ENCODE results near the gene MYLK. TPM values are rescaled to one million over a fixed set of nuclear protein-coding genes. Genes with fewer than 3 reads are reported as not detected.
A peak's percentile ranks its signal among the peaks of the same experiment; 100 is the strongest.

MYLK gene
- polyA plus RNA-seq, 6 donors from 2014 or later = 0.93 to 5.7 (median 2.1) TPM

DNA sequence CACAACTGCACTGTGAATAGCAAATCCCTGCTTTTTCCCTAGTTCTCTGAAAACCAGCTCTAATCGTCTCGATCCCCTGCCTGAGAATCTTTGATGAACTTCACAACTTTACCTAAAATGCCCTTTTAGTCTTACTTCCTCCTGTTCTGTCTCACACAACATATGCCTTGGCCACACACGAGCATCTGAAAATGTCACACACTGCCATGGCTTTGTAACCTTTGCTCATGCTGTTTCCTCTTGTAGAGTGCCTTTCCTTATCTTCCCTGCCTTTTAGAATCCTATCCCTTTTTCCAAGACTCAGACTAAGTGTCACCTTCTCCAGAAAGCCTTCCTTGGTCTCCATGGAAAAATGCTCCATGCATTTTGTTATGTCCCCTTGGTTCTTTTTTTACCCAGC lies 227.9 kb downstream of the MYLK start:
- Mint-ChIP-seq H3K27ac (peak overlapping the region in 1 of 6 donors; percentile 86), H3K36me3 (peaks cover 5 to 11% of the 10 kb centered on the region in 2 donors), H3K27me3 (peaks cover 0 to 2% (median 0%) of the 10 kb centered on the region in 3 donors), H3K9me3 (peaks cover 0 to 10% (median 5%) of the 10 kb centered on the region in 7 donors), H3K4me1 (peaks cover 0 to 6% (median 3%) of the 10 kb centered on the region in 3 donors), H3K4me3 (no peak overlapping the region)
- ATAC-seq (ENCODE audit: low read depth in 2 of 2) (no peak), DNase-seq (no peak)

DNA sequence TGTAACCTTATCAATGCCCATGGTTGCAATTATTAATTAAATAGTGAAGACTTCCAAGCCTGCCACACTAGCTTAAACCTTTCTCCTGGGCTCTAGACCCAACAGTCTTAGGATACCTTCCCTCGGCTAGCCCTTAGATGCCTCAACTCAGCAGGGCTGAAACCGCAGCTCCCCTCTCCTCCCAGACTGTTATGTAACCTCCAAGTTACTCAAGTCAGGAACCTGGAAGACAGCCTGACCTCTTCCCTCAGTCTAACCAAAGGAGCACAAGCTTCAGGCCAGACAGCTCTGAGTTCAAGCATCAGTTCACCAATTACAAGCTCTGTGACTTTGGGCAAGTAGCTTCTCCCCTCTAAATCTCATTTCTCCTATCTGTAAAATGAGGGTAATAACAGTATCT lies 228.7 kb downstream of the MYLK start:
- no peak overlapping the region for H3K4me3 Mint-ChIP-seq
- H3K27ac Mint-ChIP-seq = no peak overlapping the region

DNA sequence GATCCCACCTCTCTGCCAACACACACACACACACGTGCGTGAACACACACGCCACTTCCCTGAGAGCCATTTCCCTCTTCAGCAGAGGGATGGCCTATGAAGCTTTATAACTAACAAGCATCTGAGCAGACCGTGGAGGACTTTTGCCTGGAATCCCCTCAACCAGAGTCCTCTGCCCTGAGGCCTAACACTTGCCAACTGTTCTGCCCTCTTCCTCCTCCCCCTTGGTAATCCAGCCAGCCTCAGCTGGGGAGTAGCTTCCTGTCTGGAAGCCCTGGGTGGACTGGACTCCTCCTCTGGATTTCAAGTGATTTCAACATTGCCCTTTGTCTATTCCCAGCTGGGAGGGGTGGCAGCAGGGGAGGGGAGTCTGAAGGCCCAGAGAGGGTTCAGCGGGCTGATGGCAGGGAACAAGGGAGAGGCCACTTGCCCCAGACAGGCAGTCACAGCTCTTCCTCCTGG lies 230.9 kb downstream of the MYLK start:
- DNase-seq (no peak), ATAC-seq (ENCODE audit: low read depth in 2 of 2) (no peak)
- H3K9me3 Mint-ChIP-seq = peaks cover 0 to 10% (median 5%) of the 10 kb centered on the region in 7 donors
- no peak overlapping the region for H3K27ac Mint-ChIP-seq
- peaks cover 5 to 11% of the 10 kb centered on the region in 2 donors for H3K36me3 Mint-ChIP-seq
- no peak overlapping the region for H3K4me3 Mint-ChIP-seq
- peaks cover 0 to 6% (median 3%) of the 10 kb centered on the region in 3 donors for H3K4me1 Mint-ChIP-seq
- H3K27me3 Mint-ChIP-seq = no peaks in the 10 kb centered on the region

More for the DNA sequence above, 228.7 kb downstream of the MYLK start:
- DNase-seq (no peak), ATAC-seq (ENCODE audit: low read depth in 2 of 2) (no peak)
- H3K36me3 Mint-ChIP-seq = peaks cover 5 to 11% of the 10 kb centered on the region in 2 donors
- H3K27me3 Mint-ChIP-seq = no peaks in the 10 kb centered on the region
- H3K9me3 Mint-ChIP-seq = peaks cover 0 to 10% (median 5%) of the 10 kb centered on the region in 7 donors
- peaks cover 0 to 6% (median 3%) of the 10 kb centered on the region in 3 donors for H3K4me1 Mint-ChIP-seq

DNA sequence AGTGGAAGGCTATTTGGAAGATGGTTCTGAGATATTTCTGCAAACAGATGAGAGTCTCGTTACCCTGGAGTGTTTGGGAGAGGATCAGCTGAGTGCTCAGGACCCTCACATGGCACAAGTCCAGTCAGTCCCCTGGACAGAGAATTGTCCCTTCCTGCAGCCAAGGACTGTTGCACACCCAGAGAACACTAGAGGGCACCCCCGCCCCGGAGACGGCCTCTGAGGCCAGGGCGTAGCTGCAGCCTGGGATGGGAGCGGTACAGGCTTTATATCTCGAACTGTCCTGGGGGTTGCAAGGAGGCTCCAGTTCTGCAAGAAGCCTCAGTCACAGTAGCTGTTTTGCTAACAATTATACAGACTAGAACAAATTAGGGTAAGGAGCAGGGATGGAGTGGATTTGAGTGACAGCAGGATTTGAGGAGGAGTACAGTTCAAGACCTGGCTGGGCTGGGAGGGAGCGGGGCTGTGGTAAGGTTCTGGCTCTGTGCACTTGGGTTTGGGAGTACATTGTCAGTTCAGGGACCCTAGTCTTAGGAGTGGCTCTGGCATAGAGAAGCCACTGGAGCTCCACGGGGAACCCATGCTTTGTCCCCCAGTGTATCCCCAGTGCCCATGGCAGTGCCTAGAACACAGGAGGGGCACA lies 231.7 kb downstream of the MYLK start:
- Mint-ChIP-seq H3K27me3 (no peaks in the 10 kb centered on the region), H3K4me1 (peaks cover 0 to 6% (median 3%) of the 10 kb centered on the region in 3 donors), H3K36me3 (peaks cover 5 to 11% of the 10 kb centered on the region in 2 donors), H3K27ac (no peak overlapping the region), H3K4me3 (peak overlapping the region in 1 of 8 donors; percentile 38), H3K9me3 (peaks cover 0 to 10% (median 5%) of the 10 kb centered on the region in 7 donors)
- ATAC-seq (ENCODE audit: low read depth in 2 of 2) = peak; percentile 48 to 77
- DNase-seq = peak; percentile 30

DNA sequence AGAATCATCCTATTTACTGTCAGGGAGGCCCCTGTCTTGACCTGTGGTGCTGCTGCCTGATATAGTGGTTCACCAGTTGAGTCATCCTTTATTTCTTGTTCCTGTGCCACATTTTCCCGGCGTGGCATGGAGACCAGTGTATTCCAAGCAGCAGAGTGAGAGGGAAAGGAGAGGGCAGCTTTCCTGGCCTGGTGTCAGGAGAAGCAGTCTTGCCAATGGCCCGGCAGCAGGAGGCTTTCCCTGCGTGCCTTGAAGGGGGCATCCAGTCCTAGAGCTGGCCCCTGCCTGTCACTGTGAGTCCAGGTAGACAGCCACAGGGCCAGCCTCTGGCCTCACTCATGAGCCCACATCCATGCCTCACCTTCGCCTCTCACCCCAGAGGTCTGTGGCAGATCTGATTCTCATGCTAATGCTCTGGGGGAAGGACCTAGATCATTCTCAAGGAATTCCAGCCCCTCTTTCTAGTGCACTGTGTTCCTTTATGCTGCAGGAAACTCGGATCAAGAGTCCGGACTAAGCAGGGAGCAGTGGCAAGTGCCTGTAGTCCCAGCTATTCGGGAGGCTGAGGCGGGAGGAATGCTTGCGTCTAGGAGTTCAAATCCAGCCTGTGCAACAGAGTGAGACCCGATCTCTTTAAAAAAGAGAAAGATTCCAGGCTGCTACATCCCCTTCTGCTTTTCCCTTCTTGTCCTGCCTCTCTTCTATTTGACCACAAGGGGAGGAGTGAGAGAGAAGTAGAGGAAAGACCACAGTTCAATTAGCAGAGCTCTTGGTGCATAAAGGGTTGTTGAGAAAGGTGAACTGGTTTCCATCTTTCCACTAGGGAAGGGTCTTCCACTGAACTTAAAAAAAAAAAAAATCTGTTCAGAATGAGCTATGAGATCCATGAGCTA lies 232.4 kb downstream of the MYLK start:
- Mint-ChIP-seq H3K27me3 (no peaks in the 10 kb centered on the region), H3K36me3 (peaks cover under 1 to 6% of the 10 kb centered on the region in 2 donors), H3K9me3 (peaks cover 0 to 5% (median 2%) of the 10 kb centered on the region in 7 donors), H3K27ac (no peak overlapping the region), H3K4me3 (no peak overlapping the region), H3K4me1 (peaks cover 0 to 6% (median 3%) of the 10 kb centered on the region in 3 donors)
- ATAC-seq (ENCODE audit: low read depth in 2 of 2) (no peak), DNase-seq (no peak)

DNA sequence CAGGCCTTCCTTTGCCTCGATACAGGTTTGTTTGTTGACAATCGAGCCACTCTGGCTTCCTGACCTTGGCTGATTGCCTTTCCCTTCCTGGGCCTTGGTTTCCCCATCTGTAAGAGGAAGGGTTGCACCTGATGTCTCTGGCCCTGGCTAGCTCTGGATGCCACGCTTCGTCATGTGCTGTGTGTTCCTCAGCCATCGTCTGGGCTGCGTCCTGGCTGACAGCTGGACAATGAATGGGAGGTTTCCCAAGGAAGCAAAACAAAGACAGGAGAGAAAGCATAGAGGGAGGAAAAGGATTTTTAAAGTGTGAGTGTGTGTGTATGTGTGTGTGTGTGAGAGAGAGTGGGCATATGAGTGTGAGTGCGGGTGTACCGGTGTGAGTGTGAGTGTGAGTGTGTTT lies 234.0 kb downstream of the MYLK start:
- H3K36me3 Mint-ChIP-seq = no peaks in the 10 kb centered on the region
- ATAC-seq (ENCODE audit: low read depth in 2 of 2) (no peak), DNase-seq (no peak)
- peaks cover 0 to 2% (median 0%) of the 10 kb centered on the region in 7 donors for H3K9me3 Mint-ChIP-seq
- no peak overlapping the region for H3K27ac Mint-ChIP-seq
- H3K27me3 Mint-ChIP-seq = no peaks in the 10 kb centered on the region
- peaks cover 0 to 6% (median 3%) of the 10 kb centered on the region in 3 donors for H3K4me1 Mint-ChIP-seq
- no peak overlapping the region for H3K4me3 Mint-ChIP-seq

DNA sequence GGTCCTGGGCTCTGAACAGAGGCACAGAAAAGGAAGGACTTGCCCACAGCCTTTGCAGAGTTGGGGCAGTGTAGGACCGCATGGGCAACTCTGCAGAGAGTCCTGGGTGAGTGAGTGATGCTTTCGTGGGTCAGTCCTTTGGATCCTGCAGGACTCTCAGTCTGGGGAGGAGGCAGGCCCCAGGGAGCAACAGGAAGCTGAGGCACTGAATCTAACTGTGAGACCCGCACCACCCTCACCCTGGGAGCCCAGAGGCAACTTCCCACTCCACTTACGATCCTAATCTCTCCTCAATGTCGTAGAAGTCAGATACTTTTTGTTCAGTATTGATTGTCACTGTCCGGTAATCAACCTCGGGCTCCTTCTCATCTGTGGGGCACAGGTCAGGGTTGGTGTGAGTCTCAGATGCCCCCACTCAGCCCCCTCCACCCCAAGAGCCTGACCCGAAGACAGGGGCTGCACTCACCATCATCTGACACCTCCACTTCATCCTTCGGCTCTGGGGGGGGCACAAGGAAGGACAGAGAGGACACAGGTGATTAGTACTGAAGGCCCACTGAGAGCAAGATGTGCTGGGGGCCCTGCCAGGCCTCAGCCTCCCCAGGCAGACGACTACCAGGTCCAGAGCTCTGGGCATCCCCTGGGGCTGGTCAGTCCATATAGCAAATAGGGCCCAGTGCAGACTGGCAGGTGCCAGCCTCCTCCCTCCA lies 235.3 kb downstream of the MYLK start:
- DNase-seq (no peak), ATAC-seq (ENCODE audit: low read depth in 2 of 2) (no peak)
- H3K4me3 Mint-ChIP-seq = no peak overlapping the region
- peaks cover 0 to 2% (median 0%) of the 10 kb centered on the region in 7 donors for H3K9me3 Mint-ChIP-seq
- no peaks in the 10 kb centered on the region for H3K27me3 Mint-ChIP-seq
- H3K36me3 Mint-ChIP-seq = no peaks in the 10 kb centered on the region
- peak overlapping the region in 1 of 6 donors; percentile 13 for H3K27ac Mint-ChIP-seq
- peaks cover 0 to 6% (median 3%) of the 10 kb centered on the region in 3 donors for H3K4me1 Mint-ChIP-seq

DNA sequence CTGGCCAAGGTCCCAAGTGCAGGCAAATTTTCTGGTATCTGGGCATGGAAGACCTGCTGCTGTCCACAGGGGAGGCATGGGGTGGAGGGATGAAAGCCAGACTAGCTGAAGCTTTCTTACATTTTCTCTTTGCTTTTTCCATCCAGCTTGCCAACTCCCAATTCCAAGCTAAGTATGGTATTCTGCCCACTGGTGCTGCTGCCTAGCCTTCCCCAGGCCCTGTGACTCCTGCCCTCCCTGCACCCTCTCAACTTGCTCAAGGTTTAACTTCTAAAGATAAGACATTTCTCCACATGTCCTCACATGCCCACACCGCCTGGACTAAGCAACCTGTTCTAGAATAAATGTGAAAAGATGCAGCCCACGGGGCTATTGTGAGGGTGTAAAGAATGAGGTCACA lies 239.8 kb downstream of the MYLK start:
- H3K27ac Mint-ChIP-seq = peak overlapping the region in 1 of 6 donors; percentile 62
- no peak for DNase-seq
- H3K4me1 Mint-ChIP-seq = no peaks in the 10 kb centered on the region
- H3K9me3 Mint-ChIP-seq = no peaks in the 10 kb centered on the region
- no peaks in the 10 kb centered on the region for H3K27me3 Mint-ChIP-seq
- H3K4me3 Mint-ChIP-seq = no peak overlapping the region
- ATAC-seq (ENCODE audit: low read depth in 2 of 2) = no peak
- no peaks in the 10 kb centered on the region for H3K36me3 Mint-ChIP-seq

DNA sequence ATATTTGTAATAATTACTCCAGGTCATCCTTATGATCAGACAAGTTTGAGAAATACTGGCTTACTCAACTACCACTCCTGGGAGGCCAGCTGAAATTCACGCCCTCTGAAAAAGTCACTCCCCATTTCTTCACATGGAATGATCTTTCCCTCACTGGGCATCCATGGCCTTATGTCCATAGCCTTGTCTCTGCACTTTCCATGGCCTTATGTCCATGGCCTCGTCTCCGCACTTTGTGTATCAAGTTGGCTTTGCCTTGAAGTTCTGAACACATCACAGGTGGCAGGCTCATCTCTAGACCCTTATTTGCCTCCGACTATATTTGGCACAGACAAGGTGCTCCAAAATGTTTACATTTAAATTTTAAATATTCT lies 241.2 kb downstream of the MYLK start:
- H3K36me3 Mint-ChIP-seq = no peaks in the 10 kb centered on the region
- no peaks in the 10 kb centered on the region for H3K9me3 Mint-ChIP-seq
- ATAC-seq (ENCODE audit: low read depth in 2 of 2) (no peak), DNase-seq (no peak)
- H3K4me1 Mint-ChIP-seq = no peaks in the 10 kb centered on the region
- no peak overlapping the region for H3K27ac Mint-ChIP-seq
- no peaks in the 10 kb centered on the region for H3K27me3 Mint-ChIP-seq
- no peak overlapping the region for H3K4me3 Mint-ChIP-seq

DNA sequence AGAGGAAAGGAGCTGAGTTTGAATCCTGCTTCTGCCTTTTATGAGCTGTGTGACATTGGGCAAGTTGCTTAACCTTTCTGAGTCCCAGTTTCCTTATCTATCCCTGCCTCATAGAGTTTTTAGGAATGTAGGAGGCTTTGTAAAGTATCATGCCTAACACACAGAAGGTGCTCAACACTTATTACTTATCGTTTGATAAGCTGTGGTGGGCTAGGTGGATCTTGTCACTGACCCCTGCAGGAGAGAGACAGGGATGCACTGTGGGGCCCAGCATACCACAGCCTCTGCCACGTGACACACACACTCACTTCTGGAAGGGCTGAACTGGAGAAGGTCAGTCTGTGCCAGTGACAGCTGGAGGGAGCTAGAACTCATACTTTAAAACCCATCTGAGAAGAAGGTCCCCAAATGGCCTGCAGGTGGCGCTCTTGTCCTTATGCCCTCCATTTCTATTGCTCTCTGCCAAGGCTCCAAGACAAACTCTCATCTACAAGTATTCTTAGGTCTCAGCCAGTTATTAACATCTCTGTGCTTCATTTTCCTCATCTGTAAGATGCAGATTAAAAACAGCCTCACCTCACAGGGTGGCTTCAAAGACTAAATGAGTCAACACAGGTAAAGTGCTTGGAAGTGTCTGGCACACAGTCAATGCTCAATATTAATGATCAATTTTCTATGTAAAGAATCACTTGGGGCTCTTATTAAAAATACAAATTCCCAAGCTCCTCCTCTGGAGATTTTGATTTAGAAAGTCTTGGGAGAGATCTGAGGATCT lies 241.8 kb downstream of the MYLK start:
- H3K36me3 Mint-ChIP-seq = no peaks in the 10 kb centered on the region
- H3K27ac Mint-ChIP-seq = no peak overlapping the region

DNA sequence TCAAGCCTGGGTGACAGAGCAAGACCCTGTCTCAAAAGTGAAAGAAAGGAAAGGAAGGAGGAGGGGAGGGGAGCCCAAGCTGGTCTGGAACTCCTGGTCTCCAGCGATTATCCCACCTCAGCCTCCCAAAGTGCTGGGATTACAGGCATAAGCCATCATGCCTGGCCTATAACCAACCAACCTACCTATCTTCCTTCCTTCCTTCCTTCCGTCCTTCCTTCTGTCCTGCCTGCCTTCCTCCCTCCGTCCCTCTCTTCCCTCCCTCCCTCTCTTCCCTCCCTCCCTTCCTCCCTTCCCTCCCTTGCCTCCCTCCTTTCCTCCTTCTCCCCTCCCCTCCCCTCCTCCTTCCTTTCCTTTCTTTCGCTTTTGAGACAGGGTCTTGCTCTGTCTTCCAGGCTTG lies 242.6 kb downstream of the MYLK start:
- no peak overlapping the region for H3K27ac Mint-ChIP-seq
- H3K9me3 Mint-ChIP-seq = no peaks in the 10 kb centered on the region
- DNase-seq (no peak), ATAC-seq (ENCODE audit: low read depth in 2 of 2) (no peak)
- no peaks in the 10 kb centered on the region for H3K4me1 Mint-ChIP-seq
- H3K36me3 Mint-ChIP-seq = no peaks in the 10 kb centered on the region
- H3K4me3 Mint-ChIP-seq = no peak overlapping the region
- no peaks in the 10 kb centered on the region for H3K27me3 Mint-ChIP-seq

More for the DNA sequence above, 241.8 kb downstream of the MYLK start:
- no peaks in the 10 kb centered on the region for H3K9me3 Mint-ChIP-seq
- ATAC-seq (ENCODE audit: low read depth in 2 of 2) (peak; percentile 40 to 77), DNase-seq (peak; percentile 30)
- no peaks in the 10 kb centered on the region for H3K27me3 Mint-ChIP-seq
- H3K4me3 Mint-ChIP-seq = no peak overlapping the region
- H3K4me1 Mint-ChIP-seq = no peaks in the 10 kb centered on the region

DNA sequence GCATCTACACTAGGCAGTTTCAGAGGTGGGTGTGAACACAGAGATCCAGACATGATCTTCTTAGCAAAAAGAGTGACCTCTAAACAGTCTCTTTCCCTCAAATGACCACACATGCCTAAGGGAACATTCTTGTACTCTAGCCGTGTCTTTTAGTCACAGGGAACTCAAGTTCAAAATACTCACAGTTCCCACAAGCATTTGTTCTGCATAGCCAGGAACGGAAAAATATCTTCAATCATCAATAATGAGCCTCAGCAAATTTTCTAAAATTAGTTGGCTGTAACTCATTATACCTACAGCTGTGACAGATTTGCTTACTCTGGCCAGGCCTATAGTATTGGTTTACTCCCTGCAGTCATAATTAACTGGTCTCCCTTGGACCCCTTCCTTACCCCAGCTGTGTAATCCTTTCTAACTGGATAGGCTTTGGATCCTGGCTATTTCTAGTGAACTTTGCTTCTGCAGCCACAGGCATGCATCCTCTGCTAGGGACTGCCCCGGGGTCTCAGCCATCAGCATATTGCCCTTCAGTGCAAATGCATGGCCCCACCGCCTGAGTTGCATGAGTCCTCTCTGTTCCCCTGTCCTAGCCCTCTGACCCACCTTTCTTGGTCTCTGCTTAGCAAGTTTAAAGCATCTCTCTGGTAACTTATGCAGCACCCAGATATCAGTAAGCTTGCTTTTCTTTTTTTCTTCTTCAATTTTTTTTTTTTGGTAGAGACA lies 243.2 kb downstream of the MYLK start:
- no peak for ATAC-seq (ENCODE audit: low read depth in 2 of 2)

More for the DNA sequence above, 243.2 kb downstream of the MYLK start:
- H3K4me1 Mint-ChIP-seq = no peaks in the 10 kb centered on the region
- H3K36me3 Mint-ChIP-seq = no peaks in the 10 kb centered on the region
- H3K4me3 Mint-ChIP-seq = no peak overlapping the region
- H3K27ac Mint-ChIP-seq = peak overlapping the region in 1 of 6 donors; percentile 87
- H3K9me3 Mint-ChIP-seq = no peaks in the 10 kb centered on the region
- no peak for DNase-seq
- no peaks in the 10 kb centered on the region for H3K27me3 Mint-ChIP-seq

Data from naive B cell (primary cell).